ENCODE measurements around the gene ATP11C.

ATP11C gene

DNA sequence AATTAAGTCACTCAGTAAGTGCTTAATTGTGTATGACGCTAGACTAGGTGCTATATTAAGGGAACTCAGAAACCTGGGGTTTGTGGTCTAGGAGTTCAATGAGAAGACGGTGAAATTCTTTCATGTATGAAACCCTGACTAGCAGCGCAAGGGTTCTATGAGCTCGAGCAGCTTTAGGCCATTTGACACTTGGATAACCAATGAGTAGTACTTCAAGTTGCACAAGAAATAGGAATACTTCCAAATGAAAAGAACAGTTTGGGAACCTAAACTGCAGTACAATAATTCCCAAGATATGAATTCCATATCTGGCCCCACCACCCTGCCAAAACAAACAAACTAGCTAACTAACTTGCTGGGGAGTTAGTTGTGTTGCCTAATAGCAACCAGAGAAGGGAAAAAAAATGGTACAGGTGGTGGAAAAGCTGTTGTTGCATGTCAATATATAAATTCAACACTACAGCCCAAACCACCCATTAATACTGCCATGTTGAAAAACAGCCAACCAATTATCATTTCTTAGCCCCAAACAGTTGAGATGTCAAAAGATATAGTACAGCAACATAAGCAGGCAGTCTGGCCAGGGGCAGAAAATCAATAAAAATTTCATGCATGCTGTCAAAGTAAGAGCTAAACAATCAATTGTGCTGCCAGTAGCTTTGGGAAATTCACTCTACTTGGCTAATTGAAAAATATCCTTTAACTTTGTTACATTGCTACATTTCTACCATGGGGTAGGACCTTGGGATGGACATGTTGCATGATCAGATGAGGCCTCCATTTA is 170.3 kb downstream of the ATP11C start:
- TF ChIP-seq FOXP2 (optimal IDR thresholded peaks at IDR 0.05; ENCODE audit: borderline replicate concordance, extremely low read depth, extremely low read length, insufficient read depth) (no peak), POLR2AphosphoS5 (IDR thresholded peaks at IDR 0.05; ENCODE audit: low read depth, low read length) (no peak), SIN3A (IDR thresholded peaks at IDR 0.05; ENCODE audit: borderline replicate concordance, insufficient read depth, low read length) (no peak), TAF1 (IDR thresholded peaks at IDR 0.05; ENCODE audit: borderline replicate concordance, insufficient read depth, low read length) (no peak)
- TF ChIP-seq, protein P1, sequence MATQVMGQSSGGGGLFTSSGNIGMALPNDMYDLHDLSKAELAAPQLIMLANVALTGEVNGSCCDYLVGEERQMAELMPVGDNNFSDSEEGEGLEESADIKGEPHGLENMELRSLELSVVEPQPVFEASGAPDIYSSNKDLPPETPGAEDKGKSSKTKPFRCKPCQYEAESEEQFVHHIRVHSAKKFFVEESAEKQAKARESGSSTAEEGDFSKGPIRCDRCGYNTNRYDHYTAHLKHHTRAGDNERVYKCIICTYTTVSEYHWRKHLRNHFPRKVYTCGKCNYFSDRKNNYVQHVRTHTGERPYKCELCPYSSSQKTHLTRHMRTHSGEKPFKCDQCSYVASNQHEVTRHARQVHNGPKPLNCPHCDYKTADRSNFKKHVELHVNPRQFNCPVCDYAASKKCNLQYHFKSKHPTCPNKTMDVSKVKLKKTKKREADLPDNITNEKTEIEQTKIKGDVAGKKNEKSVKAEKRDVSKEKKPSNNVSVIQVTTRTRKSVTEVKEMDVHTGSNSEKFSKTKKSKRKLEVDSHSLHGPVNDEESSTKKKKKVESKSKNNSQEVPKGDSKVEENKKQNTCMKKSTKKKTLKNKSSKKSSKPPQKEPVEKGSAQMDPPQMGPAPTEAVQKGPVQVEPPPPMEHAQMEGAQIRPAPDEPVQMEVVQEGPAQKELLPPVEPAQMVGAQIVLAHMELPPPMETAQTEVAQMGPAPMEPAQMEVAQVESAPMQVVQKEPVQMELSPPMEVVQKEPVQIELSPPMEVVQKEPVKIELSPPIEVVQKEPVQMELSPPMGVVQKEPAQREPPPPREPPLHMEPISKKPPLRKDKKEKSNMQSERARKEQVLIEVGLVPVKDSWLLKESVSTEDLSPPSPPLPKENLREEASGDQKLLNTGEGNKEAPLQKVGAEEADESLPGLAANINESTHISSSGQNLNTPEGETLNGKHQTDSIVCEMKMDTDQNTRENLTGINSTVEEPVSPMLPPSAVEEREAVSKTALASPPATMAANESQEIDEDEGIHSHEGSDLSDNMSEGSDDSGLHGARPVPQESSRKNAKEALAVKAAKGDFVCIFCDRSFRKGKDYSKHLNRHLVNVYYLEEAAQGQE (IDR thresholded peaks at IDR 0.05; ENCODE audit: insufficient read depth in 1 of 2, low read depth in 2 of 2, low read length in 2 of 2): no peak

DNA sequence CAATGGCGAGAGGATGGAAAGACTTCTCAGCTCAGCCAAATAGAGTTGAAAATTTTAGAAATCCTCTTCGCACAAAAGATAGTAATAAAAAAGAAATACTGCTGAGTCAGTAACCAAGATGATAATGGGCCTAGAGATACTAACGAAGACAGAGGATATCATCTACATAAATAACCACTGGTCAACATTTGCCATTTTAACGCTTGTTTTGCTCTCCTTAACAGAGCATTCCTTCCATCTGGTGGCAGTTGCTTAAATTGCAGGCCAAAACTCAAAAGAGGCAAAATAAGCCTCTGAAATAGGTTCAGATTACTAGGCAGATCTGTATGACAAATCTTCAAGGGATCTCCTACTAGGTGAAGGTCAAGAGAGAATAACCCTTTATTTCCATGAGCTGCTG is 173.2 kb downstream of the ATP11C start:
- no peak for TF ChIP-seq POLR2AphosphoS5 (IDR thresholded peaks at IDR 0.05; ENCODE audit: low read depth, low read length)
- TF ChIP-seq, protein P1 (IDR thresholded peaks at IDR 0.05; ENCODE audit: insufficient read depth in 1 of 2, low read depth in 2 of 2, low read length in 2 of 2): no peak
- TF ChIP-seq FOXP2 (optimal IDR thresholded peaks at IDR 0.05; ENCODE audit: borderline replicate concordance, extremely low read depth, extremely low read length, insufficient read depth): no peak
- TF ChIP-seq SIN3A (IDR thresholded peaks at IDR 0.05; ENCODE audit: borderline replicate concordance, insufficient read depth, low read length): no peak
- no peak for TF ChIP-seq TAF1 (IDR thresholded peaks at IDR 0.05; ENCODE audit: borderline replicate concordance, insufficient read depth, low read length)

DNA sequence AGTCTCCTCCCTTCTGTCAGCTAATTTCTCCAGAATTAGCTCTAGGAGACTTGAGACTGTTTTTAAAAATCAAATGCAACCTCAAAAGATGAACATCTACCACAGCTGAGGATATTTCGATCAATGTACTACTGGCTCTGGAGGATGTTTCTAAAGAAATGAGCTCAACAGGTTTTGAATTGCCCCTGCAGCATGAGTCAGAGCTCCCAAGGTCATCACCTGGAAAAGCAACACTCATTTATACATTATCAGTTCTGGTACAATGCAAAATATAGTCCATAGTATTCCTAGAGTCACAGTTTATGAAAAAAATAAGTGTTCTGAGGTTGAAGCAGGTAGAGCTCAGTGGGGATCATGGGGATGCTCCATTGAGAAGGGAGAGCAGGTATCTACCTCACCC is 174.0 kb downstream of the ATP11C start:
- TF ChIP-seq, protein P1 (IDR thresholded peaks at IDR 0.05; ENCODE audit: insufficient read depth in 1 of 2, low read depth in 2 of 2, low read length in 2 of 2): no peak
- TF ChIP-seq POLR2AphosphoS5 (IDR thresholded peaks at IDR 0.05; ENCODE audit: low read depth, low read length) (no peak), SIN3A (IDR thresholded peaks at IDR 0.05; ENCODE audit: borderline replicate concordance, insufficient read depth, low read length) (no peak), FOXP2 (optimal IDR thresholded peaks at IDR 0.05; ENCODE audit: borderline replicate concordance, extremely low read depth, extremely low read length, insufficient read depth) (no peak), TAF1 (IDR thresholded peaks at IDR 0.05; ENCODE audit: borderline replicate concordance, insufficient read depth, low read length) (no peak)

DNA sequence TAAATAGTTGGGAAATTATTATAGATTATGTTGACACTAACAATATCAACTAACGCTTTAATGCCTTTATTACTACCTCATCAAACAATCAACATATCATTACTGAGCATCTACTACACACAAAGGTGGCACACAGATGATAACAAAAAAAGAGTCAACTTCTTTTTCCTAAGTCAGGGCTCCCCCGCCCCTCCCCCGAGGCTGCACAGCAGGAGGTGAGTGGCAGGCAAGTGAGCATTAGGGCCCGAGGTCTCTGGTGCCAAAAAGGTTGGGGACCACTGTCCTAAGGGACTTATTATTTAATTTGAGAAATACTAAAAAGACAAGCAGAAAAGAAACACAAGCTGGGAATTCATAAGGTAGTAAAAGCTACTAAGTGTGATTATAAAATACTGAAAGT is 174.6 kb downstream of the ATP11C start:
- TF ChIP-seq, protein P1 (IDR thresholded peaks at IDR 0.05; ENCODE audit: insufficient read depth in 1 of 2, low read depth in 2 of 2, low read length in 2 of 2): no peak
- TF ChIP-seq SIN3A (IDR thresholded peaks at IDR 0.05; ENCODE audit: borderline replicate concordance, insufficient read depth, low read length) (no peak), POLR2AphosphoS5 (IDR thresholded peaks at IDR 0.05; ENCODE audit: low read depth, low read length) (no peak), TAF1 (IDR thresholded peaks at IDR 0.05; ENCODE audit: borderline replicate concordance, insufficient read depth, low read length) (no peak), FOXP2 (optimal IDR thresholded peaks at IDR 0.05; ENCODE audit: borderline replicate concordance, extremely low read depth, extremely low read length, insufficient read depth) (no peak)
